Measurements from ENCODE around the gene ZFR.
"Not testable (repeated sequence)": the region's sequence is repeated elsewhere in the genome, so short reads cannot be mapped to it uniquely, and the experiment has no call there.

Gene ZFR

DNA sequence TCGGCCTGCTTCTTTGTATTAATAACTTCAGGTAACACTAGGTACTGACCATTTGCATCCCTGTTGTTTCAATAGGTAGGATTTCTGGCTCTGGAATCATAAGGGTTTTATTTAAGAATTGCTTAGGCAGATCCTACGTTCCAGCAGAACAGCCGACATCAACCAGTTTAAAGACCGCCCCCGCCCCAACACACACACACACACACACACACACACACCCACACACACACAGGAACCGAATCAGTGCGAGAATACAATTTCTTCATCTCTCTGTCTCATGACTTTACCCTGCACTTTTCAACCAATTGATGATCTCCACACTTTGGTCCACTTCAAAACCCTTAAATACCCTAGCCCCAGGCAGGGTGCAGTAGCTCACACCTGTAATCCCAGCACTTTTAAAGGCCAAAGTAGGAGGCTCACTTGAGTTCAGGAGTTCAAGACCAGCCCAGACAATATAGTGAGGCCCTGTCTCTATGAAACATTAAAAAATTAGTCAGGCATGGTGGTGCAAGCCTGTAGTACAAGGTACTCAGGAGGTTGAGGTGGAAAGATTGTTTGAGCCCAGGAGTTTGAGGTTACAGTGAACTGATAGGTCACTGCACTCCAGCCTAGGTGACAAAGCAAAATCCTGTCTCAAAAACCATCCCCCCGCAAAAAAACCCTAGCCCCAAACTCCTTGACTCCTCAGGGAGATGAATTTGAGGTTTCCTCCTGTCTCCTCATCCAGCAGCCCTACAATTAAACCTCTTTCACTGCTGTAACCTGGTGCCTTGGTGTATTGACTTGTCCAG, 129.1 kb downstream of the ZFR start:
- TF ChIP-seq, protein P1, sequence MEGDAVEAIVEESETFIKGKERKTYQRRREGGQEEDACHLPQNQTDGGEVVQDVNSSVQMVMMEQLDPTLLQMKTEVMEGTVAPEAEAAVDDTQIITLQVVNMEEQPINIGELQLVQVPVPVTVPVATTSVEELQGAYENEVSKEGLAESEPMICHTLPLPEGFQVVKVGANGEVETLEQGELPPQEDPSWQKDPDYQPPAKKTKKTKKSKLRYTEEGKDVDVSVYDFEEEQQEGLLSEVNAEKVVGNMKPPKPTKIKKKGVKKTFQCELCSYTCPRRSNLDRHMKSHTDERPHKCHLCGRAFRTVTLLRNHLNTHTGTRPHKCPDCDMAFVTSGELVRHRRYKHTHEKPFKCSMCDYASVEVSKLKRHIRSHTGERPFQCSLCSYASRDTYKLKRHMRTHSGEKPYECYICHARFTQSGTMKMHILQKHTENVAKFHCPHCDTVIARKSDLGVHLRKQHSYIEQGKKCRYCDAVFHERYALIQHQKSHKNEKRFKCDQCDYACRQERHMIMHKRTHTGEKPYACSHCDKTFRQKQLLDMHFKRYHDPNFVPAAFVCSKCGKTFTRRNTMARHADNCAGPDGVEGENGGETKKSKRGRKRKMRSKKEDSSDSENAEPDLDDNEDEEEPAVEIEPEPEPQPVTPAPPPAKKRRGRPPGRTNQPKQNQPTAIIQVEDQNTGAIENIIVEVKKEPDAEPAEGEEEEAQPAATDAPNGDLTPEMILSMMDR (conservative IDR thresholded peaks at IDR 0.05; ENCODE audit: low read depth) = no peak
- POLR2A ChIA-PET (ENCODE audit: low non-redundant PET) = no interaction called here
- no peak overlapping the region for H3K27ac ChIP-seq
- CTCF ChIA-PET = no interaction called here
- DNase-seq (ENCODE audit: low spot score) = no peak

DNA sequence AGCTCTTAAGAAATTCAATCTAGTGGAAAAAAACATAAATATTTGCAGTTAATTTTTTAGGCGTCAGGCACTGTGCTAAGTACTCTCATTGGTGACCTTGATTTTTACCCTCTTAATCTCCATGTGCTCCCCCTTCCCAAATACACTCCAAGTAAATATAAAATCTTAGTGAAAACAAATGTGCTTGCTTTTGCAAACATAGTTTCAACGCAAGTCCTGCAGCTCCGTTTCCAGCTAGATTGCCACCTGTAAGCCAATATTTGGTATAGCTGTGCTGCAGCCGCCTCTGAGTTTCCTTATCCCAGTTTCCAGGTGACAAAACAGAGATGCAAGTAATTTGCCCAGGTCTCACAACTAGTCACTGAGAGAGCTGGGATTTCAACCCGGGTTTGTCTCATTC, 129.9 kb downstream of the ZFR start:
- no peak overlapping the region for H3K27ac ChIP-seq
- POLR2A ChIA-PET (ENCODE audit: low non-redundant PET) = no interaction called here
- CTCF ChIA-PET = no interaction called here
- DNase-seq (ENCODE audit: low spot score) = no peak
- TF ChIP-seq, protein P1 (conservative IDR thresholded peaks at IDR 0.05; ENCODE audit: low read depth) = no peak

DNA sequence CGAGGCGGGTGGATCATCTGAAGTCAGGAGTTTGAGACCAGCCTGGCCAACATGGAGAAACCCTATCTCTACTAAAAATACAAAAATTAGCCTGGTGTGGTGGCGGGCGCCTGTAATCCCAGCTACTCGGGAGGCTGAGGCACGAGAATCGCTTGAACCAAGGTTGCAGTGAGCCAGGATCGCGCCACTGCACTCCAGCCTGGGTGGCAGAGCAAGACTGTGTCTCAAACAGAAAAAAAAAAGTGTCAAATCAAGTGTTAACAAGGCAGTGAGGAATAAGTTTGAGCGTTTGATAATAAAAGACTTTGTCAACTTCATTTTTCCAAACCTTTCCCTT, 130.4 kb downstream of the ZFR start:
- H3K27ac ChIP-seq; CTCF ChIA-PET; DNase-seq (ENCODE audit: low spot score): not testable (repeated sequence)
- POLR2A ChIA-PET (ENCODE audit: low non-redundant PET) = interaction anchor here (0.6 to 0.7 kb wide), 2 partner anchors 14 to 69 kb away, joined by 3 to 6 read pairs; no protein-coding TSS in a partner anchor

GRCh38 chr5:32312595-32313332, 131.8 kb downstream of the ZFR start, which contains the start of gene MTMR12:
MTMR12 (minus strand) TSS chr5:32312939; CDS start chr5:32312838, 101 bp downstream.
- CTCF ChIA-PET = no interaction called here
- H3K27ac ChIP-seq = peak within 1 kb of the TSS; percentile 83
- TF ChIP-seq, protein P1 (conservative IDR thresholded peaks at IDR 0.05; ENCODE audit: low read depth) = no peak
- POLR2A ChIA-PET (ENCODE audit: low non-redundant PET) = interaction anchor here (0.7 kb wide), 1 partner anchor 14 kb away, joined by 3 read pairs; no protein-coding TSS in a partner anchor
- peak; percentile 100 for DNase-seq (ENCODE audit: low spot score)

DNA sequence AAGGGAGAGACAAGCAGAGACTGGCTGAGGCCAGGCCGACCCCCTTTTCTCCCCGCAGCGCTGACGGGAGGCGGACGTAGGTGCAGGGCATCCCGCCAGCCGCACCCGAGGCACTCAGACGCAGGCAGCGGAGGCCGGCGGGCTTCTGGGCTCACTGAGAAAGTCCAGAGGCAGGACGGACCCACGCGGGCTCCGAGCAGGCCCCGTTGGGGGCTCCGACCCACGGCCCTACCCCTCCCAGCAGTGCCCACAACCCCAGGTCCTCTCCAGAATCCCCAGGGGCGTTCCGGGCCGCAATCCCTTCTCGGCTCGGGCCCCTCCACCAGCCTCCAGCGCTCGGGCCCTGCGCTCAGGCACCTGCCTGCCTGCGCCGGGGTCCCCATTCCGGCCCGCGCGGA, 132.3 kb downstream of the ZFR start:
- peak; percentile 57 for DNase-seq (ENCODE audit: low spot score)
- ChIA-PET CTCF (no interaction called here), POLR2A (ENCODE audit: low non-redundant PET) (interaction anchor here (0.7 kb wide), 1 partner anchor 14 kb away, joined by 3 read pairs; no protein-coding TSS in a partner anchor)
- TF ChIP-seq, protein P1 (conservative IDR thresholded peaks at IDR 0.05; ENCODE audit: low read depth) = no peak
- H3K27ac ChIP-seq = peak overlapping the region; percentile 83

DNA sequence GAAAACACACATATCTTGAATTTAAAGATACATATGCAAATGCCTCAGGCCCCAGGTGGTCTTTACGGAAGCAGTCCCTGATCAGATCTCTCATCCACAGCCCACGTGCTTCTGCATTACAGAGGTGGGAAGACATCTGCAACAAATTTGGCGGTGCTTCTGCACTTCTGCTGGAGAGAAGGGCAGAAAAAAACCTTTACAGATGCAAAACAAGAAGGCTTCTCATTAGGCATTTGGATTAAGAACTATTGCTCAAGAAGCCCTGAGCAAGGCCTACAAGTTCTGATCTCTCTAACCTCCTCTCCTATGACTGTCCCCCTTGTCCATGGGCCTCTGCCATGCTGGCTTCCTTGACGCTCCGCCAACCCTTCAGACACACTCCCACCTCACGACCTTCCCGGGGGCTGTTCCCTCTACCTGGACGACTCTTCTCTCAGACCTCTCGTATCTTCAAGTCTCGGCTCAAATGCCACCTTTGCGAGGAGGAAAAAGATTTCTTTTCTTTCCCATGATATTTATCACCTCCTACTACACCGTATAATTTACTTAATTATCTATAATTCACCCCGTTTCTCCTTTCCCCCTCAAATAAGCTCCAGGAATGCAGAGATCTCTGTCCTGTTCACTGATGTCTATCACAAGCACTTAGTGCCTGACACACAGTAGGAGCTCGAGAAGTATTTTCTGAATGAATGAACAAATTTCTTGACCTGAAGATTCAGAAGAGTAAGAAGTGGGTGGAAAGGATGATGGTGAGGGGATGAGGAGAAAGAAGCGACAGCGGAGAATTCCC, 132.9 kb downstream of the ZFR start:
- peak overlapping the region; percentile 83 for H3K27ac ChIP-seq
- ChIA-PET POLR2A (ENCODE audit: low non-redundant PET) (no interaction called here), CTCF (no interaction called here)
- TF ChIP-seq, protein P1 (conservative IDR thresholded peaks at IDR 0.05; ENCODE audit: low read depth) = no peak
- no peak for DNase-seq (ENCODE audit: low spot score)

Measured in RWPE1 (cell line).